GM19395 (cell line): Measurements from ENCODE around the gene FMN1.
"Not testable (repeated sequence)": the region's sequence is repeated elsewhere in the genome, so short reads cannot be mapped to it uniquely, and the experiment has no call there.

Experiments used
- ATAC-seq: cut with Tn5 transposase; IDR thresholded peaks from one replicate; pipeline ENCODE4 v1.9.1; 2021; ENCODE audit warnings: mild to moderate bottlenecking, moderate library complexity; ENCODE audit not compliant: unreplicated experiment

FMN1 gene

DNA sequence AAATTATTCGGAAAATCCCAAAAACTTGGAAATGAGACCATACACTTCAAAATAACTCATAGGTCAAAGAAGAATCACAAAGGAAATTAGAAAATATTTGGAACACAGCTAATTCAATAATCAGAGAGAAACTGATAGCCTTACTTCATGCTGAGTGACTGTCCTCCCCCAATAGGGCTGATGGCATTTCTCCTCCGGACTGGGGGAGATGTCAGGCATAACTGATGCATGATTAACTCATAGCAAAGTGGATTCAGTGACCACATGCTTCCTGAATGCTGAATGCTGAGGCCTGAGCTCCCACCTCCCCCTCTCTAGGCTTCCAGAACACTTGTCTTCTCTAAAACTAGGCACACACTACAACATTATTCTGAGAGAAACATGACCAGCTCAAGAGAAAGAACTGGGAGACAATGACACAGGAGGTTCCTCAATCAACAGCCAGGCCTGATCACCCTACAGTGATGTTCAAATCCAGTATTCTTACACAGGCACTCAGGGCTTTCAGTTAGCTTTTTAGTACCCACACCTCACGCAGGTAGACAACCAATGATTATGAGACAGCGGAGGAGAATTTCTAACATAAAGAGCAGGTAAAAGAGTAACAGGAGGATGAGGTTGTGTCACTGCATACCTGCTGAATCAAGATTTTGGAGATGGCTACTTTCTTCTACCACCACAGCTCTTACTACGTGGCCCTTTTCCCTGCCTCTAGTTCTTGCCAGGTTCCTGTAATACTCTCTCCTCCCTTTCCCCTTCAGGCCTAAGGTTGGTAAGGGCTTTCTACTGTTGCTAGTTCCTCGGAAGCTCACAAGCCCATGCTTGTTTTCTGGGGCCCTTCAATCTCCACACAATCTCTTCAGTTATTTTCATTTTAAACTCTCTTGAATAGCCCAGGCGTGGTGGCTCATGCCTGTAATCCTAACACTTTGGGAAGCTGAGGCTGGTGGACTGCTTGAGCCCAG, 96.1 kb downstream of the FMN1 start:
- no peak for ATAC-seq

DNA sequence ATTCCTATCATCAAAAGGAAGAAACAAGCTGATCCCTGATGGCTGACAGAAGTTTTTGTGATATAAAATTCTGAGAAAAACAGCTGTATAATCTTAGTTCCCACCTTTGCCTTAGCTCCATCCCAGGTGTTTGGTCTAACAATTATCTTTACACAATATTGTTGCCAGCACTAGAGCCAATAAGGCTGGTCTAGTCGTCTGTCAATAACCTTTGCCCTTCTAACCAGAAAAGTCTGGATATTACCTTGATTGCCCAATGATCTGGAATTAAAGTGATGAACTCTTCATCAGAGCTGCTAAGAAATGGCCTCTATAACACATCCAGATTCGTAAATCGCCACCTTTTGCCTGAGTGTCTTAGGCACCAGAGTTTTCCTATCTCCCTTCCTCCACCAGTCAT, 98.4 kb downstream of the FMN1 start:
- no peak for ATAC-seq

DNA sequence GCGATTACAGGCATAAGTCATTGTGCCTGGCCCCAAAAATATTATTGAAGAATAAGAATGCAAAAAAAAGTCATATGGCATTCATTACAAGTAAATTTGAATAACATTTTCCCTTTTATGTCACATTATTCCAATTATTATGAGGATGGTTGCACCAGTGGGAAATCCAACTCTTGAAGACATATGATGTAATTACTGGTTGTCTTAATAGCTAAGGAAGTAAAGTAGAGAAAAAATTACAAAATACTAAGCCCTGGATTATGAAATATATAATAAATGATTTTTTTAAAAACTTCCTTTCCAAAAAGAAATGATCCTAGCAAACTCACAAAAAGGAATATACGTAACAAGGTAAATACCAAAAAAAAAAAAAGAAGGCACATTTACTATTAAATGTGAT, 98.9 kb downstream of the FMN1 start:
- no peak for ATAC-seq

DNA sequence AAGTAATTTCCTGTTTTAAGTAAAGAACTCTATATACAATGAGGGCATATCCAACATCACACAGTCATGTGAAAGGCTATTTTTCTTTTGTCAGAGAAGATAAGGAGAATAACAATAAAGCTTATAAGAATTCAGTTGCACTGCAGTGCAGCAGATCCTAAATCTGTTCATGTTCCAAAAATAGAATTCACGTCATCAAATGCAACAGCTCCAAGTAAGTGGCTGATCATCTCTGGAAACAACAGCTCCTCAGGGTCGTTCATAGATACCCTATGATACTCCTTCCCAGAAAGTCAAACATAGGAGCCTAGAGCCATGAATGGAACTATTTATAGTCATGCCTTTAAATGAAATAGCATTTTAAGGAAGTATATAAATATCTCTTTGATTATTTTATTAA, 100.2 kb downstream of the FMN1 start:
- no peak for ATAC-seq

DNA sequence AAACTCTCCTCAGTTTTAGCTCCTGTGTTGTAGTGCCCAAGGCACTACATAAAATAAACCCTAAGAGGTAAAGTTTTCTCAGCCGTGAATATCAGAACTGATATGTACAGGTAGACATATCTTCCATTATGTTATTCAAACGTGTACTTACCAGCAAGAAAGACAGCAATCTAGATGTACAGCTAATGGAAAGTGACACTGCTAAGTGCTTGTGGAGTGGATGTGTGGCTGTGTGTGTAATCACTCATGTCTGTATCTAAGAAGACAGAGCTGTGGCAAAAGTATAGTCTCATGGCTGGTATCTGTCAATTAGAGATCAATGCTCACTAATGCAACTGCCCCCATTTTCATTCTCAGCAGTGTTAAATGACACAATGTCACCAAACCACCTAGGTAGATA, 101.3 kb downstream of the FMN1 start:
- ATAC-seq = no peak

DNA sequence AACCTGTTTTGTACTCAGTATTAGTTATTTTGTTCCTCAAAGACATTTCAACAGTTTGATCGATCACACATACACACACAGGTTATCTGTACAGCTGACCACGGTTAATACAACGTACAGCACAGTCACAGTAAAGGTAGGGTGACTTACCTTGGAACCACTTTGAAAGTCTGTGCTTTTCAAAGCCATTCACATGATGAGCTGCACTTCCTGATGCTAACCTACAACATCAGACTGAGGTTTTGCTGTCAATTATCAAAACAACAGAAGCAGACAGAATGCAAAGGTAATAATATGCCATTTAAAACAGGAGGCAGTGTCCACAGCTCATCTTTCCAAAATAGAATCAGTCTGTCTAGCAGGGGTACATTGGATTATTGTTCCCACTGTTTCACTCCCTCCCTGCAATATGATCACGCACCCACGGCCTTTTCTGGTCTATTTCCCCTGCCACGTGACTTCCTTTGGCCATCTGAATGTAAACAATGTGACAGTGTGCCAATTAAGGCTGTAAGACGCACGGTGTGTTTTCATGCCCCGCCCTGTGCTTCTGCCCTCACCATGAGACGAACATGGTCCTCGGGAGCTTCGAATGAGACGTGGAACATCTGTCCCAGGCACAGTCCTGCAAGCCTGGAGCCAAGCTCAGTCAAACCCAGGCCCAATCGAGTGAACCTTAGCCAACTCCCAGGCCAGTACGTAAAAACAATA, 102.4 kb downstream of the FMN1 start:
- no peak for ATAC-seq

DNA sequence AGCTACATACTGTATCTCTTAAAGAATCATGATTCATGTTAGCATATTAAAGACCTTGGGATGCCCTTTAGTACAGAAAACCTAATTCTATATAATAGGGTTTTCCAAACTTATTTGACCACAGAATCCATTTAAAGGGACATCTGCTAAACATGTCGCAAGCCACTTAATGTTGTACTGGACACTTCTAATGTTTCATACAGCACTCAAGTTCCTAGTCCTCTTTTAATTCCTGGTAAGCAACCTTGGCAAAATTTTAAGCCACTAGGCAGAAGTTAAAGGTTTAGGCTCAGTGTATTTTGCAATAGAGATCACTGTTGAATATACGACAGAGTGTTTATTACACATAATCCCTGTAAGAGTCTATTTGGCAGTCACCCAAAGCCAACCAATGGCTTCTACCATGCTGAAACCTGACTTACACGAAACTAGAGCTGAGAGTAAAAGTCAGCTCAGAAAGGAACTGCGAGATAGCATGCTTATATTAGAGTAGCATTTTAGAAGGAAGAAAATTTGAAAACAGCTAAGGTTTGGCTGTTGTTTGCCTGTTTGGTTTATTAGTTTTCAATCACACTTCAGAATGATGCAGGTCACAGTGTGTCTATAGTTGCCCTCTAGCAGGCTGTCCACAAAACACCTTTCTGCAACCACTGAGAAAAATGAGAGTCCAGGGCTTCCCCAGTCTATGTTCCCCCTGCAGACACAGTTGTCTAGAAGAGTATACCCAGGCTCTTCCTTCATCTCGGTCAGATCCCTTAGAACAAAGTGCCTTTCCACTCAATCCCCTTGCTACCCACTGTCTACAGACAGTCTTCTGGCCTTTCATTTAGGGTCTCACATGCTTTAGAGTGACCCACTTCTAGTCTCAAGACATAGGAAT, 104.4 kb downstream of the FMN1 start:
- ATAC-seq = no peak

DNA sequence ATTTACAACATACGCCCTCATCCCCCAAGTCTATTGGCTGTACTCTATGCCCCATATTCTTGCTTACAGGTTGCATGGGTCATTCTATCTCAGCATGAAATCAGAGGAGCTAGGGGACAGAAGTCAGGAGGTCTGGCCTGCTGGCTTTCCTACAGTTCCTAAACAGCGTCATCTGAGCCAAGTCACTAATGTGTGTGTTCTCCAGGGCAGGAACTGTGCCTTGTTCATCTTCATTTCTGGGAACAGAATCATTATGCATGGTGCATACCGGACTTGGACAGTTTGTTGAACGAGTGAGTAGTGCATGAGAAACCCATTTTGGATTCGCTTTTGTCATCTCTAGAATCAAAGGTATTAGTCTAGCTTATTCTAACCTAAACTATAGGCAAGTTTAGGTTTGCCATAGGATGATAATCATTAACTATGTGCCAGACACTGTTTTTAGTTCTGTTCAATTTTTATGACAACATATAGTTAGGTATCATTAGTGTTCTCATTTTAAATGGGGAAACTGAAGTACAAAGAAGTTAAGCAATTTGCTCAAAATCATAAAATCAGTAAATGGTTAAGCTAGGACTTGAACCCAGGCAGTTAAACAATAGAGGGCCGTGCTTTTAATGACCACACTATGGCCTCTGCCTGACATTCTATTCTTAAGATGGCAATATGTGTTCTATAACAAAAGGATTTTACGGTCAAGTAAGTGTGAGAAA, 105.2 kb downstream of the FMN1 start:
- ATAC-seq = no peak

DNA sequence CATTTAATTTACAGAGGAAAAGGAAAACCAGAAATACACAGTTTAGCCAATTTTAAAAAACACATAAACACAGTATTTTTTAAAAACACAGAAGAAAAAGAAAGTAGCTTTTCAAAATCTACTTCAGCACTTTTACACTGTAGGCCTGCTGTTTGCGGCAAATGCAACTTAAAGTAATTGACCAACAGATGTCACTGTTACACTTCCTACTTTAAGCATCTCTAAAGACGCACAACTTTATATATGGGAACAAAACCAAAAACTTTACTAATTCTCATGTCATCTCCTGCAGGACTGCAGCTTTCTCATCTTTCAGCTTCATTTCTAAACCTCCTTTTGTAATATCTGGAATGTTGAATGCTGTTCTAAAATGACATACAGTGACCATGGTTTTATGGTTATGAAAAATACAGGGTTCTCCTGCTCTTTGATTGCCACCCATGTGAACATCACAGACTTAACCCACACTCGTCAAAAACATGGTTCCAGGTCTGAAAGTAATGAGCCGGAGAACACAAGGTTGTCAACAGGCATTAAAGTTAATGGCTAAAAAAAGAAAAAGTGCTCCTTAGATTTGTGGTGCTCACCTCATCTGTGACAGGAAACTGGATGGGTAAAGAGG, 107.9 kb downstream of the FMN1 start:
- no peak for ATAC-seq

DNA sequence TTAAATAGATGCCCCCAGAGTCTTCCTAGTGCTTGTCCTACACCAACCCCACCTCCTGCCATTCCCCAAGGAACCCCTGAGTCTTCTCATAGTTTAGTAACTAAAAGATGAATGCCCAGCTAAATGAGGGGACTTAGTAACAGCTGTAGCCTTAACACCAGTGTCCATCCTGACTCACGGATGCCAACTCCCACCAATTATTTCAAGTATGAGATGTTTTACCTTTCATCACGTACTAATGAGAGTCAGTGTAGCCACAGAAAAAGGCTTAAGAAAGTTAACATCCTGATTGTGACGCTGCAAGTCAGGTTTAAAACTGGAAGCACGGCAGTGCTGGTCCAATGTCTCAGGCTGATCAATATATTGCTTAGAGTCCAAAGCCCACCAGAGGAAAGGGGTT, 109.9 kb downstream of the FMN1 start:
- no peak for ATAC-seq

DNA sequence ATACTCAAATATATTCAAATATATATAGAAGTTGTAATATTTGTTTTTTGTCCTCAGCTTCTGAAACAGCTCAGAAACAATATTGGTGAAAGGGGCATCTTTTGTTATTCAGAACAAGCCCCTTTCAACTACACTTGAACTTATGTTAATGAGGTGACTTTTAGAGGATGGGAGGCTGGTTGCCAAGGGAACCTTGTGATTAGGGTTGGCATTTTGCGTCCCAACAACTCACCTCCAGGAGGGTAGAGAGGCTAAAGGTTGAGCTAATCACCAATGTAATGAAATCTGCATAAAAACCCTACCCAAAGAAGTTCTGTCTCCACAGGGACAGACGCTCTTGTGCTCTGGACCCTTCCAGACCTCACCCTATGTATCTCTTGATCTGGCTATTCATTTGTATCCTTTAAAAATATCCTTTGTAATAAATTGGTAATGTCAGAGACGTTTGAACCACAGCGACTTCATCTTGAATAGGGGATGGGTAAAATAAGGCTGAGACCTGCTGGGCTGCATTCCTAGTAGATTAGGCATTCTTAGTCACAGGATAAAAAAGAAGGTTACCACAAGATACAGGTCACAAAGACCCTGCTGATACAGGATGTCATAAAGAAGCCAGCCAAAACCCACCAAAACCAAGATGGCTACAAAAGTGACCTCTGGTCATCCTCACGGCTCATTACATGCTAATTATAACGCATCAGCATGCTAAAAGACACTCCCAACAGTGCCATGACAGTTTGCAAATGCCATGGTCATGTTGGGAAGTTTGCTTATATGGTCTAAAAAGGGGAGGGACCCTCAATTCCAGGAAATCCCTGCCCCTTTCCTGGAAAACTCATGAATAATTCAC, 111.1 kb downstream of the FMN1 start:
- no peak for ATAC-seq

DNA sequence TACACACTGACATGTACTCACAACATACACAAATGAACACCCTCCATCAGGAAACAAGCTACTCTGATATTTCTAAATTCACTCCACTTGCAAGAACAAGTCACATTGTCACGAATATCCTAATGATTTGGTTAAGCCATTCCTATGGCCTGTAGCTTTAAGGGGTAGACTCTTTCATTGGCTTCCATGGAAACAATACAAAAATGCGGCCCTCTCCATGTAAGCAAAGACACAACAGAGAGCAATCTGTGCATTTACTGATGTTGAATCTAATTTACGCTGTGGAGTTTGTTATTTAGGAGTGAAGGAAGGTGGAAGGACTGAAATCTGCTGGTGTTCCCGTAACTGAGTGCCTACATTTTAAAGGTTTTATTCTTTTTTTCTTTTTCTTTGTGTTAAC, 114.5 kb downstream of the FMN1 start:
- no peak for ATAC-seq

DNA sequence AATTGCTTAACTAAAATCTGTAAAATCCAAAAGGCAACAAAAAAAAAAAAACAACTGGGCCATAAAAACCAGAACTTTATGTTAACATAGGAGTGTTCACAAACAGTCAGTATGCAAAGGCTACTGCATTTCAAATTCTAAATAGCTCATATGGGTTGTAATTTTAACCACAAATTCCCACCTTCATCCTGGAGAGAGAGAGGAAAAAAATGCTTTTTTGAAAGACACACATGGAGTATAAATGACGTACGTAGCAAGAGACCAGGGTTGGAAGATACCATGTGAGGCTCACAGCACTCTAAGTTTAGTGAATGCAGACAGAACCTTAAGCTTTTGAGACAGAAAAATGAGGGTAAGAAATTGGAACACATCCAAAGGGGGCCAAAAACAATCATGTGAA, 115.9 kb downstream of the FMN1 start:
- no peak for ATAC-seq

DNA sequence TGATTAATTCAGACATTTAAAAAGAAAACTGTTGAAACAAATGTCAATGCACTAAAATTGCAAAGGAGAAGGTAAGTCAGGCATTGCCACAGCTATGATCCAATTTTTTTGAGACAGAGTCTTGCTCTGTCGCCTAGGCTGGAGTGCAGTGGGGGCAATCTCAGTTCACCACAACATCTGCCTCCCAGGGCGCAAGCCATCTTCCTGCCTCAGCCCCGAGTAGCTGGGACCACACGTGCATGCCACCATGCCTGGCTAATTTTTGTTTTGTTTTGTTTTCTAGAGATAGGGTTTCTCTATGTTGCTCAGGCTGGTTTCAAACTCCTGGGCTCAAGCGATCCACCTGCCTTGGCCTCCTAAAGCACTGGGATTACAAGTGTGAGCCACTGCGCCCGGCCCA, 117.6 kb downstream of the FMN1 start:
- ATAC-seq = no peak

DNA sequence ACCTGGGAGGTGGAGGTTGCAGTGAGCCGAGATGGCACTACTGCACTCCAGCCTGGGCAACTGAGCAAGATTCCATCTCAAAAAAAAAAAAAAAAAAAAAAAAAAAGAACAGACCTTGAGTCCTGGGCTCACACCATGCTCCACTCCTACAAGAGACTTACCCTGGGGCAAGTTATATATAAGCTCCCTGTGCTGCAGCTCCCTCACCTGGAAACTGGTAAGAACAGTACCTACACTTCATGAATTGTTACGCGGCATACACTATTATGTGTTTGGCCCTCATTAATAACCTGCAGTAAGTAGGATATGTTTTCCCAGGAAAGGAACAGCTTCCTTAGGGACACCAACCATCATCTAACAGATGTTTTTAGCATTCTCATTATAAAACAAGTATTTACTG, 119.6 kb downstream of the FMN1 start:
- ATAC-seq = no peak

DNA sequence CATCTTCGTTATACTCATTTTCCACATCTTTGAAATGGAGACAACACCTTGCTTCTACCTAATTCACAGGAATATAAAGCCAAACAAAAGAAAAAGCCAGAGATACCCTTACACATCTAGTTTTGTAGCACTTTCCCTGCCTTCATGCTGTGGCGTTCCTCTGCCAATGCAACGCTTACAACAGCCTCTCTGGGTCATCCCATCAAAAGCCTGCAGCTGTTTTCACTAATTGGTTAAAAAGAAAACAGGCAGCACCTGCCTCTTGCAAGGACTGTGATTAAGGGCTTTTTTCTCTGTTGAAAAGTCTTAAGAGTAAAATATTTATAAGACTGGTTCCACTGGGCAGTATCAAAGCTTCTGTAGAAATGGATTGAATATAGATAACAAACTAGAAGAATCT, 120.3 kb downstream of the FMN1 start:
- no peak for ATAC-seq

DNA sequence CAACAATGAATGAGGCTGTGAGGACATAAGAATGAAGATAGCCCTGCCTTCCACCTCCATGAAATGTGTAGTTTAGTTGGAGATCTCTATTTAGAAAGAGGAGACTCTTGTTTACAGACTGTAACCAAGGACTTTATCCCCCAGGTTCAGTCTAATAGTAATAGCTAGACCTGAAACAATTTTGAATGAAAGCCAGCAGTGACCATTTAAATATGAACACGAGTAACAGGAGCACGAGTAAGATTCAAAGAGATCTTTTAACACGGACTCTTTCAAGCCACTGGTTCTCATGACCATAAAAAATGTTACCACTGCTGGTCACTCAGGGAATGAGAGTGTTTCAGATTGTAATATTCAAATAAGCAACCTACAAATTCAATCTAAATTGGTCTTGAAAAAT, 123.1 kb downstream of the FMN1 start:
- no peak for ATAC-seq

DNA sequence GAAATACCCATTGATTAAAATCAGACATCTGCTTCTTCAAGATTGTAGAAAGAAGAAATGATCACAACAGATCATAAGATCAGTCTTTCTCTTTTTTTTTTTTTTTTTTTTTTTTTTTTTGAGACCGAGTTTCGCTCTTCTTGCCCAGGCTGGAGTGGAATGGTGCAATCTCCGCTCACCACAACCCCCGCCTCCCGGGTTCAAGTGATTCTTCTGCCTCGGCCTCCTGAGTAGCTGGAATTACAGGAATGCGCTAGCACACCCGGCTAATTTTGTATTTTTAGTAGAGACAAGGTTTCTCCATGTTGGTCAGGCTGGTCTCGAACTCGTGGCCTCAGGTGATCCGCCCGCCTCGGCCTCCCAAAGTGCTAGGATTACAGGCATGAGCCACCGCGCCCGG, 124.6 kb downstream of the FMN1 start:
- ATAC-seq = not testable (repeated sequence)

DNA sequence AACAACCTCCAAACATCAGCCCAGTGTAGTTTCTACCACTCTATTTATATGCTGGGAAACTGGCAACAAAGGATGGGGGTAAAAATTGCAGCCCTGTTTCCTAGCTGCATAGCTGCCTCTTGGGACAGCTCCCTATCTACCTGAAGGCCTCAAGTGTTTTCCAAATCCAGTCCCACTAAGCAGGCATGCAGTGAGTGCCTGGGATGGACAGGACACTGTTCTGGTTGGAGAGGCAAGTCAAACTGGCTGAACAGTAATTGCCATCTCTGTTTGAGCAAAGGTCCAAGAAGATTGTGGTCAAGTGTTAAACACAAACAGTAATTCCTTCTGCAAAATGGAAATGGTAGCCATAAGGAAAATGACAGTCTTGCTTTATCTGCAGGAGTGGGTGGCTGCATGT, 125.4 kb downstream of the FMN1 start:
- no peak for ATAC-seq
